Astrocyte (in vitro differentiated cells and primary cell): ENCODE results near the gene STARD3NL. TPM values are rescaled to one million over a fixed set of nuclear protein-coding genes. Genes with fewer than 3 reads are reported as not detected.
A peak's percentile ranks its signal among the peaks of the same experiment; 100 is the strongest.

Source experiments
- DNase-seq: peaks from one replicate; pipeline ENCODE4 v3.0.0-alpha.2; 2010; ENCODE audit warnings: low read depth
- FAIRE-seq: peaks from 2 replicates; lab custom pipeline; 2011; peaks lifted over from hg19 to GRCh38; lab: Jason Lieb, UNC
- H2AFZ ChIP-seq: 2 replicates; pipeline ENCODE4 v1.6.0; 2012; ENCODE audit warnings: low read depth, low read length, inconsistent platforms
- H3K27ac ChIP-seq: 2 replicates; pipeline ENCODE4 v1.5.1; 2011; ENCODE audit warnings: low read depth, low read length, inconsistent platforms
- H3K27me3 ChIP-seq: 2 replicates; pipeline ENCODE4 v1.6.0; 2011; ENCODE audit warnings: low read length, inconsistent platforms; ENCODE audit not compliant: insufficient read depth
- H3K36me3 ChIP-seq: 2 replicates; pipeline ENCODE4 v1.5.1; 2011; ENCODE audit warnings: low read length, inconsistent platforms; ENCODE audit not compliant: insufficient read depth
- H3K4me1 ChIP-seq: 2 replicates; pipeline ENCODE4 v1.5.1; 2011; ENCODE audit warnings: low read length, inconsistent platforms; ENCODE audit not compliant: insufficient read depth
- H3K4me2 ChIP-seq: 2 replicates; pipeline ENCODE4 v1.6.0; 2012; ENCODE audit warnings: low read length, inconsistent platforms
- H3K4me3 ChIP-seq: 2 replicates; pipeline ENCODE4 v1.5.1; 2011; ENCODE audit warnings: low read depth, mild to moderate bottlenecking, low read length, inconsistent platforms; ENCODE audit not compliant: insufficient read depth
- H3K79me2 ChIP-seq: 2 replicates; pipeline ENCODE4 v1.6.0; 2012; ENCODE audit warnings: mild to moderate bottlenecking, low read length, inconsistent platforms; ENCODE audit not compliant: insufficient read depth
- H3K9ac ChIP-seq: 2 replicates; pipeline ENCODE4 v1.6.0; 2012; ENCODE audit warnings: mild to moderate bottlenecking, low read length, inconsistent platforms
- H3K9me3 ChIP-seq: 2 replicates; pipeline ENCODE4 v1.5.1; 2012; ENCODE audit warnings: low read depth, mild to moderate bottlenecking, low read length, inconsistent platforms; ENCODE audit not compliant: insufficient read depth
- H4K20me1 ChIP-seq: 2 replicates; pipeline ENCODE4 v1.6.0; 2012; ENCODE audit warnings: low read length, inconsistent platforms; ENCODE audit not compliant: insufficient read depth
- H3K27ac Mint-ChIP-seq: one replicate; pipeline ENCODE4 v1.8.0; 2021; ENCODE audit warnings: mild to moderate bottlenecking, mixed read lengths; ENCODE audit not compliant: unreplicated experiment
- H3K27me3 Mint-ChIP-seq: one replicate; pipeline ENCODE4 v1.8.0; 2021; ENCODE audit warnings: low read depth, mixed read lengths; ENCODE audit not compliant: unreplicated experiment
- H3K36me3 Mint-ChIP-seq: one replicate; pipeline ENCODE4 v1.8.0; 2021; ENCODE audit warnings: low read depth, mixed read lengths; ENCODE audit not compliant: unreplicated experiment
- H3K4me1 Mint-ChIP-seq: one replicate; pipeline ENCODE4 v1.8.0; 2021; ENCODE audit warnings: low read depth, mixed read lengths; ENCODE audit not compliant: unreplicated experiment
- H3K4me3 Mint-ChIP-seq: one replicate; pipeline ENCODE4 v1.8.0; 2021; ENCODE audit warnings: mild to moderate bottlenecking, moderate library complexity, mixed read lengths; ENCODE audit not compliant: unreplicated experiment
- H3K9me3 Mint-ChIP-seq: one replicate; pipeline ENCODE4 v1.8.0; 2021; ENCODE audit warnings: mild to moderate bottlenecking, mixed read lengths; ENCODE audit not compliant: unreplicated experiment
- EZH2 ChIP-seq: IDR thresholded peaks from 2 replicates; pipeline ENCODE4 v1.6.1; 2012; ENCODE audit warnings: mild to moderate bottlenecking, low read length, inconsistent platforms; ENCODE audit not compliant: insufficient read depth
- total RNA-seq: library from RNA; stranded (reverse); gene quantifications from 2 replicates; pipeline ENCODE4 v1.2.1, GENCODE V29; 2021
- TF ChIP-seq, protein P1 (sequence below): IDR thresholded peaks from 2 replicates; pipeline ENCODE4 v1.5.1; 2011; ENCODE audit warnings: low read depth, mild to moderate bottlenecking, inconsistent platforms, low read length, moderate library complexity; ENCODE audit not compliant: insufficient read depth

STARD3NL gene
- total RNA-seq, 1 donor from 2014 or later = 85.8 TPM

DNA sequence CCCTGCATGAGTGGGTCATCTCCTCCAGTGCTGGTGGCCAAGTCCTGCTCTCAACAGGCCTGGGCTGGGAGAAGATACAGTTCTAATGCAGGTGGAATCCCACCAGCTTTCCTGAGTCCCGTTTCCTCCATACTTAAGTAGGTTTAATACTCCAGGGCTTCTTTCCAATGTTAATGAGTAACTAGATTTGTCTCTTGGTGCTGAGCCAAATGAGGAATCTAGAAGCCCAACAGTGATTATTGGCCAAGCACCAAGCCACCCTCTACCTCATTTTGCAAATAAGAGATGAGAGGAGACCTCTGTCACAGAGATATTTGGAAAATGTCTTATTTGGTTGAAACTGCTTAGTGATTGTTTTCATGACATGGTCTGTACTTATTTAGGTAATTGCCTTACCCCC lies 37.1 kb downstream of the STARD3NL start:
- Histone ChIP-seq H2AFZ (no peak overlapping the region), H3K4me2 (no peak overlapping the region), H4K20me1 (peaks cover 39% of the 10 kb centered on the region), H3K9ac (no peak overlapping the region), H3K4me1 (peaks cover 8% of the 10 kb centered on the region), H3K9me3 (no peaks in the 10 kb centered on the region), H3K27me3 (no peaks in the 10 kb centered on the region), H3K4me3 (no peak overlapping the region), H3K79me2 (peaks cover 15% of the 10 kb centered on the region), H3K36me3 (peaks cover 29% of the 10 kb centered on the region), H3K27ac (peak overlapping the region; percentile 3)
- H3K4me1 Mint-ChIP-seq = peaks cover 9% of the 10 kb centered on the region
- TF ChIP-seq, protein P1, sequence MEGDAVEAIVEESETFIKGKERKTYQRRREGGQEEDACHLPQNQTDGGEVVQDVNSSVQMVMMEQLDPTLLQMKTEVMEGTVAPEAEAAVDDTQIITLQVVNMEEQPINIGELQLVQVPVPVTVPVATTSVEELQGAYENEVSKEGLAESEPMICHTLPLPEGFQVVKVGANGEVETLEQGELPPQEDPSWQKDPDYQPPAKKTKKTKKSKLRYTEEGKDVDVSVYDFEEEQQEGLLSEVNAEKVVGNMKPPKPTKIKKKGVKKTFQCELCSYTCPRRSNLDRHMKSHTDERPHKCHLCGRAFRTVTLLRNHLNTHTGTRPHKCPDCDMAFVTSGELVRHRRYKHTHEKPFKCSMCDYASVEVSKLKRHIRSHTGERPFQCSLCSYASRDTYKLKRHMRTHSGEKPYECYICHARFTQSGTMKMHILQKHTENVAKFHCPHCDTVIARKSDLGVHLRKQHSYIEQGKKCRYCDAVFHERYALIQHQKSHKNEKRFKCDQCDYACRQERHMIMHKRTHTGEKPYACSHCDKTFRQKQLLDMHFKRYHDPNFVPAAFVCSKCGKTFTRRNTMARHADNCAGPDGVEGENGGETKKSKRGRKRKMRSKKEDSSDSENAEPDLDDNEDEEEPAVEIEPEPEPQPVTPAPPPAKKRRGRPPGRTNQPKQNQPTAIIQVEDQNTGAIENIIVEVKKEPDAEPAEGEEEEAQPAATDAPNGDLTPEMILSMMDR = no peak
- TF ChIP-seq EZH2 = no peak
- FAIRE-seq (no peak), DNase-seq (peak; percentile 61)
- H3K27ac Mint-ChIP-seq = no peak overlapping the region
- H3K36me3 Mint-ChIP-seq = peaks cover 13% of the 10 kb centered on the region
- H3K9me3 Mint-ChIP-seq = no peaks in the 10 kb centered on the region
- H3K4me3 Mint-ChIP-seq = no peak overlapping the region
- no peaks in the 10 kb centered on the region for H3K27me3 Mint-ChIP-seq

GRCh38 chr7:38215735-38216670 lies 38.0 kb downstream of the STARD3NL start:
- peak overlapping the region; percentile 48 for H3K27ac Mint-ChIP-seq

More at GRCh38 chr7:38215735-38216670, 38.0 kb downstream of the STARD3NL start:
- no peak overlapping the region for H3K9ac ChIP-seq
- Mint-ChIP-seq H3K9me3 (no peaks in the 10 kb centered on the region), H3K4me1 (peaks cover 9% of the 10 kb centered on the region), H3K36me3 (peaks cover 13% of the 10 kb centered on the region), H3K27me3 (no peaks in the 10 kb centered on the region), H3K4me3 (no peak overlapping the region)
- TF ChIP-seq, protein P1 = peak; percentile 95
- no peak for TF ChIP-seq EZH2
- peak; percentile 92 for DNase-seq
- H4K20me1 ChIP-seq = peaks cover 33% of the 10 kb centered on the region
- H3K9me3 ChIP-seq = no peaks in the 10 kb centered on the region
- peaks cover 35% of the 10 kb centered on the region for H3K36me3 ChIP-seq
- no peak overlapping the region for H2AFZ ChIP-seq
- H3K79me2 ChIP-seq = peaks cover 10% of the 10 kb centered on the region
- H3K27ac ChIP-seq = no peak overlapping the region
- H3K27me3 ChIP-seq = no peaks in the 10 kb centered on the region
- no peak overlapping the region for H3K4me3 ChIP-seq
- H3K4me2 ChIP-seq = peak overlapping the region; percentile 4
- H3K4me1 ChIP-seq = peaks cover 8% of the 10 kb centered on the region
- FAIRE-seq = peak; percentile 65
